HG02759 (cell line): ENCODE measurements around the gene PODXL2.
"Not testable (repeated sequence)": the region's sequence is repeated elsewhere in the genome, so short reads cannot be mapped to it uniquely, and the experiment has no call there.

ENCODE experiments used
- ATAC-seq: cut with Tn5 transposase; IDR thresholded peaks from one replicate; pipeline ENCODE4 v1.9.1; 2021; ENCODE audit warnings: mild to moderate bottlenecking, moderate library complexity; ENCODE audit not compliant: unreplicated experiment

The PODXL2 gene

DNA sequence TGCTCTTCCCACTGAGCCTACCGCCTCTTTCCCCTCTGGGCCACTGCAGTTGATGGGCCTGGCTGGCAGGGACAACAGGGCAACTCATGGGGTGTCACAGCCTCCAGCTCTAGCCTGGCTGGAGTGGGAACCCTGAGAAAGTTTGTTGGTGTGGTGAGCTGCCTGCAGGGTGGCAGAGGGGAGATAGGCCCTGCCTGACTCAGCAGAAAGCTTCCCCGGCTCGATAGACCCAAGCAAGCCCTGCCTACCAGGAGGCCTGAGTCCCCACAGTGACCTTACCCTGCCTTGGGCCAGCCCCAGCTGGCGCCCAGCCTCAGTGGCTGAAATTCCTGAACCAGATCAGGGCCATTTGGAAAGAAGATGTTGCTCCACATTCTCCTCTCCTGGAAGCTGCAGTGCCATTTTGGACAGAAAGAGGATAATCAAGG lies 73.2 kb downstream of the PODXL2 start:
- ATAC-seq: no peak

DNA sequence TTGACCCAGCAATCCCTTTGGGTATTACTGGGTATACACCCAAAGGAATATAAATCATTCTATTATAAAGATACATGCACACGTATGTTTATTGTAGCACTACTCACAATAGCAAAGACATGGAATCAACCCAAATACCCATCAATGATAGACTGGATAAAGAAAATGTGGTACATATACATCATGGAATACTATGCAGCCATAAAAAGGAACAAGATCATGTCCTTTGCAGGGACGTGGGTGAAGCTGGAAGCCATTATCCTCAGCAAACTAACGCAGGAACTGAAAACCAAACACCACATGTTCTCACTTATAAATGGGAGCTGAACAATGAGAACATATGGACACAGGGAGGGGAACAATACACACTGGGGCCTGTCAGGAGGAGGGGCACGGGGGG lies 75.9 kb downstream of the PODXL2 start:
- not testable (repeated sequence) for ATAC-seq

DNA sequence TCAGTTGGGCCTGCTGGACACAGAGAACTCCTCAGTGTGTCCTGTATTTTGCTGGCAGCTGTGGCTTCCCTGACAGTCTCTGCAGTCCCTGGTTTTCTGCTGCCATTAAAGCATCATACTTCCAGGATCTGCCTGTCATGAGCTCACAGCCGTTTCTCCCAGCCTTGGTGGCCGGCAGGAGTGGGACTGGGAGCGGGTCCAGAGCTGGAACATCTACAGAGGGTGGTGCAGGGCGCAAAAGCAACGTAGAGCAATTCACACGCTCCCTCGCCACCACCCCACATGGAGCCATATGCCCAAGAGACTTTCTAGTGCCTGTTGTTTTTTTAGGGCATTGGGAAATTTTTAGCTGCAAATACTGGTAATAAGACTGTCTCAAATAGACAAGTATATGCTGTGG lies 77.3 kb downstream of the PODXL2 start:
- ATAC-seq: no peak

DNA sequence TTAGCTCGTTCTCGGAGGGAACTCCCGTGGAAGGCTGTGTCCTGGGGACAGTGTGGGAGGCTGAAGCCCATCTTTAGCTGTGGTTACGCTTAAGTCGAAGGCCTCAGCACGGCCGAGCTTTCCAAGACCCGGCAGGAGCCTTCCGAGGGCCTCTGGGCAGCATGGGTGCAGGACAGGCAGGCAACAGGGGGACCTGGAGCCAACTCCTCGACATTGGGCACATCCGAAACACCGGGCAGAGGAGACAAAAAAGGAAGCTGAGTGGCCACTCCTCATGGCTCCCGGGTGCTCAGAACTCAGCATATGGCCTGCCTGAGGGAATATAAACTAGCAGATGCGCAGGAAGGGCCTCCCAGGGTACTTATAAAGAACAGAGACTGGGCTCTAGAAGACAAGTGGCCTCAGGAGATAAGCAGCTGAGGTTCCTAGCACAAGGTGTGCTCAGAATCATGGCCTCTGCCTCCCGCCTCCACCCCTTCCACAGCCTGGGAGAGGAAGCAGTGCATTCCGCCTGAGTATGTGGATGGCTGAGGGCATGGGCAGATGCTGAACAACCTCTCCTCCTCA lies 77.9 kb downstream of the PODXL2 start:
- ATAC-seq: no peak

DNA sequence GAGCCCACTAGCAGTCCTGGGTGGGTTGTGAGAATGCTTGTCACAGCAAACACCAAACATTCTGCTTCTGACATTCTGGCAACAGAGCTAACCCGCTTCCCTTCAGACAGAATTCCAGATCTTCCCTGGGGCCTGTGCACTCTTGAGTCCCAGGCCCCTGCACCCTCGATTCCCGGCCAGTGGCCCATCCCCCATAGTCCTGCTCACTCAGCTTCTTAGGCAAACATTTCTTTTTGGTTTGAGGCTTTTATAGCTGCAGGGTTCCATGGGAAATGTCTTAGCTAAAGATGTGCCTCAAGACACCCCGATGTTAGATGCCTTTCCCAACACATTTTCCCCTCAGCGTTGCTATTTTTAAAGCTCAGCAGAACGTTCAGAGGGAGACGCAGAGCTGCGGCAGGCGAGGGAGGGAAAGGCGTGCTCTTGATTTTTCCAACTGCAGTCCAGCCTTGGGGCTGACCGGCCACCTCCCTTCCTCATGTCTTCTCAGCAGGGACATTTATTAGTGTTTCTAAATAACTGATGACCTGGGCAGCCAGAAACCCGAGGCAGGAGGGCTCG lies 78.9 kb downstream of the PODXL2 start:
- no peak for ATAC-seq

DNA sequence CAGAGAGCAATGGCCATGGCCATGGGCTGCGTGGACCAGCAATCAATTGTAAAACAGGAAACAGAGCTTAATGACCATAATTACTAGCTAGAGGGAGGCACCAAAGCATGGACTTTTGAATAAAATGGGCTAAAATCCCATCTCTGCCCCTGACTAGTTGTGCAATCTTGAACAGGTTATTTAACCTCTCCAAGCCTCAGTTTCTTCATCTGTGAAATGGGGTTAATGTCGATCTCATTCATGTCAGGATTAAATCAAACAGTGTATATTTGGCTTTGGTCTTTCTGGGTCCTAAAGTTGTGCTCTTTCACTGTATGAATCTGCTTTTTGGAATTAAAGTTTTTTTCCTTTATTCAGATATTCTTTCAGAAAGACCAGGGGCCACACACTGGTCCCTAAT lies 79.9 kb downstream of the PODXL2 start:
- no peak for ATAC-seq

DNA sequence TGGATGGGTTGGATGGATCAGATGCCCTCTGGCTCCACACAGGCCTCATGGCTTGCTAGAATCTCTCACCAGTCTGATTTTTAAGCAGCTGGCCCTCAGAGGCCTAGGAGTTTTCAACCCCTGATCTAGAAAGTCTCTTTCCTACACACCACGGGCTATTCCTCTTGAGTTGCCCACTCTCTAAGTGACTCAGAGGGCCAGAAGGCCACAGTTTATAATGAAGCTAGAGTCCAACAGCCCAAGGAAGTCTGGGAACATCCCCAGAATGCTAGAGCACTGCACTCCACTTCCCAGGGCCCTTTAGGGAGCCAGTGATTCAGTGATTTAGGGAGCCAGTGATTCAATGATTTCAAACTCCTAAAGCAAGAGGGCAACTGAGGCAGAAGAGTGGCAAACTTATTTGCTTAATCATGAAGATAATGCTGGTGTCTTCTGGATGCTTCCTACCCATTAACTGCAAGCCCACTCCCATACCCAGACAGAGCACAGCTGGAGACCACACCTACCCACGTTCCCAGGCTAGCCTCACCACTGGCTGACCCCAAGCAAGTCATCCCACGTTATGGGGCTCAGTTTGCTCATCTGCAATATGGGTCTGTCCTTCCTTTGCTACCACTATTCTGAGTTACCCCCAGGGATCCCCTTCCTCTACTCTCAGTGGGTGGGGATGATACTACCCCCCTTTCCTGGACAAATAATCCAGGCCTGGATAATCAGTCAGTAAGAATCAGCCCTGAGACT lies 80.5 kb downstream of the PODXL2 start:
- no peak for ATAC-seq

DNA sequence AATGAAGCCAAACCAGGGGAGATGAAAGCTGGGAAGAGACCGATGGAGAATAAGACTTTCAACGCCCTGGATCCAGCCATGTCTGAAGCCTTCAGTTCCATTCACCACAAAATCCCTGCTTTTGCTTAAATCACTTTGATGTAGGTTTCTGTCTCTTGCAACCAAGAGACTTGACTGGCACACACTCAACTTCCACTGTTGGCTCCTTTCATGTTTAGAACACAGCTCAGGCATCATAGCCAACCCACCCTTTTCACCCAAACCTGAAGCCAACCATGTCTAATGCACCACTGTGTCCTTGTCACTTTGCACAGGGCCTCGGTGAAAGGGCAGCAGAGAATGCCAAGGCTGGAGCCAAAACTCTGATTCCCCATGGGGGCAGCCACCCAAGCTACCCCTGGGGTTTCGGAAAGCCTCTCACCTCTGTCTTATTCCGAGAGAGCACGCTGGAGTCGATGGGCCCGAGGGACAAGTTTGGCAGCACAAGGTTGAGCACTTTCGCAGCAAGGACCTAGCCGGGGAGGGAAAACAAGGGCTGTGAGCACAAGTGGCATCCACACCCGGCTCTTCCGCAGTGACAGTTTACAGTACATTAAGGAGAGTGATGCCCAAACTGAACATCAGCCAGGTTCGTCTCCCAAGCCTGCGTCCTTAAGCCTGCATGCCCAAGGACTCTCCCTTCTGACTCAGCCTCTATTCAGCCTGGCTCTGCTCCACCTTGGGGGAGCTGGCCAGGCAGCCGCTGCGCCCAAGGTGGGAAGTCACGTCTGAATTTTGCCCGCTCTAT lies 81.4 kb downstream of the PODXL2 start:
- no peak for ATAC-seq

DNA sequence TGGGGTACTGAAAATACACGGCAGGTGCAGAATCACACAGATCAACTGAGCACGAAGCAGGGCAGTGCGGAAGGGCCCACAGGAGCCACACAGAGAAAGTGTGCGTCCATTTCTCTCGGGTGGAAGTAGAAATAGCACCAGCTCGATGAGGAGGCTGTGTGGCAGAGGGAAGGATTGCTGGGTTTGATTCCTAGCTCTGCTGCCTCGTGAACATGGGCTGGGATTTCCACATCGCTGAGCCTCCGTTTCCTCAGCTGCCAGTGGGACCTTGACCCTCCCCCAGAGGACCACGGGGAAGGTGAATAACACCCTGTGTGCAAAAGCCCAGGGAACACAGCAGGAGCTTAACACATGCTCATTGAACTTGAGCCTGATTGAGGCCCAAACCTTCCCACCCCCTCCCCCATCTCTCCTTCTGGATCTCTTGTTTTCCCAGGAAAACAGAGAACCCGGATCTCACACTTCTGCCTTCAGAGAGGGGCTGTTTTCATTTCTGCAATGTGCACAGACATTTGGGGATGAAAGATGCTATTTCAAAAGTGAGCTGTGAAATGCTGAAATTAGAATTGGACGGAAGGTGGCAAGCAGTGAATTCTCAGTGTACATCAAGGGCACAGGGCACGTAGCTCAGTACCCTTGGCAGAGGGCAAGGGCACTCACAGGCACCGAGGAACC lies 82.2 kb downstream of the PODXL2 start:
- no peak for ATAC-seq

DNA sequence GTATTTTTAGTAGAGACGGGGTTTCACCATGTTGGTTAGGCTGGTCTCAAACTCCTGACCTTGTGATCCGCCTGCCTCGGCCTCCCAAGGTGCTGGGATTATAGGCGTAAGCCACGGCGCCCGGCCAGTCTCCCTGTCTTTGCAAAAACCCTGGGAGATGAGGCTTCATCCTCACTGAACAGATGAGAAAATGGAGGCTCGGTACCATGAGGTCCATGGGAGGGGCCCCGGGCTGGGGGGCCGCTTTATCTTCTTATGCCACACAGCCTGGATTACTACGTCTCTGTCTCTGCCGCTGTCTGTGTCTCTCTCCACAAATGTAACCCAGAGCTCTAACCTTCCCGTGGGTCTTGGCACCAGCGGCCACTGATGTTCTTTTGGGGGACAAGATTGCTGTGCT lies 82.9 kb downstream of the PODXL2 start:
- no peak for ATAC-seq

DNA sequence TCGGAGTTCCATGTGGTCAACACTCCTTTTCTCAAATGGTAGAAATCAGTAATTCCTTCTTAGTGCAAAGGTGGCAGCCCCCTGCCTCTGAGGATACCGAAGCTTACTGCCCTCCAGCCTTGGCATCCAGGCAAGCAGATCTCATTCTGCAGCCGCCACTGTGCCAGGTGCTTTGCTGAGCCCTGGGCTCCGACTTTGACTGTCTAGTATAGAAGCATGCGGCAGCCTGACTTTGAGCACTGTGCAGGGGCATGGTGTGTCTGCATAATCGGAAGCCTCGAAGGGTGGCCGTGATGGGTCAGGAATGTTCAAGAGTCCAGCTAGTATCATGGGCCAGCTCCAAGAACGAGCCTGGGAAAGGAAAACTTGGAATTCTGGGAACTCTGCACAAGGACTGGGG lies 83.5 kb downstream of the PODXL2 start:
- no peak for ATAC-seq

DNA sequence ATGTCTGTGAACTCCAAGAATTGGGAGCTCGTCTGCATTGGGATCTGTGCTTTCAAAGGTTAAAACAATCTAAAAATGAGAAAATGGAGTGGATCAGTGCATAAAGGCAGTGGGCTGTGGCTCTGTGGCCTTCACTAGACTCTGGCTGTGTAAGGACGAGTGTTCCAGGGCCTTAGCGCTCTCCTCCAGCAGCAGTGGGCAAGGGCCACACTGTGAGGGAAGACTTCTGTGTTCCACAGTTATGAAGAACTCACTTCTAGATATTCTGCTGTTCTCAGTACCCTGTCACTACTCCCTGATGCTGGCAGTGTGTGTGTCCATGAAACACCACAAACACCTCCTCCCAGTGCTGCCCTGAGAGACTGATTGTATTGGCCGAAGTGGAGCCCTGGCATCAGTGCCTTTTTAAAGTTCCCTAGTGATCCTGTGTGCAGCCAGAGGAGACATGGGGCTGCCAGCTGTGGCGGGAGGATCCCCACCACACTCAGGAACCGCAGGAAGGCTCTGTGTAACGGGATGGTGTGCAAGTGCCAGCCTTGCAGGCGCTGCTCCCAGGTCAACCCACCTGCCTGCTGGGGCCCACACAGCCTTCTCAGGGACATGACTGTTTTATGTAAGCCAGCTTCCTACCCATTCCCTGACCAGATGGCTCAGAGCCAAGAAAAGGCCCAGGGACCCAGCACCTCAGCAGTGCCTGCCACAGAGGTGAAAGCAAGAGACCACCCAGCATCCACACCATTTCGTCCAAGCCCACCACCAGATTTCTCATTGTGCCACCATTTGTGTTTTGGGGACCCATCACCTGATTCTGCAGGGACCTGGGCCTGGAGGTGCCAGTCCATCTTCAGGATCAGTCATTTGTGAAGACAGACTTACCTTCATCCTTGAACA lies 84.1 kb downstream of the PODXL2 start:
- no peak for ATAC-seq

DNA sequence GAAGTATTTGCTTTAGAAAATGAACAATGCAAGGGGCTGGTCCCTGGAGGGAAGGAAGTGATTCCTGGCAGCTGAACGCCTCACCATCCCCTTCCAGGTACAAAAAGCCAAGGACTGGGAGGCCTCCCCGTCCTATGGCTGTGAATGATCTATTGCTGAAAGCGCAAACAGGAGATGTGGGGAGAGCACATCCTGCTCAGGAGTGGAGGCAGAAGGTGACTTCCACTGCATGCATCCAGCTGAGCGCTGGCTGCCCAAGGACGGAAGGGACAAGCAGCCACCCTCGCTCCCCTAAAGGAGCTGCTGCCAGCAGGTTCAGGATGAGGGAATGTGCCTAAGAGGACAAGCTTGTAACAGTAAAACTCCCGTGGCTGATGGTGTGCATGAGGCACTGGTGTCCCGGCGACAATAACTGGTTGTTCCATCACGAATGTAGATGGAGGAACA lies 85.2 kb downstream of the PODXL2 start:
- ATAC-seq: no peak

DNA sequence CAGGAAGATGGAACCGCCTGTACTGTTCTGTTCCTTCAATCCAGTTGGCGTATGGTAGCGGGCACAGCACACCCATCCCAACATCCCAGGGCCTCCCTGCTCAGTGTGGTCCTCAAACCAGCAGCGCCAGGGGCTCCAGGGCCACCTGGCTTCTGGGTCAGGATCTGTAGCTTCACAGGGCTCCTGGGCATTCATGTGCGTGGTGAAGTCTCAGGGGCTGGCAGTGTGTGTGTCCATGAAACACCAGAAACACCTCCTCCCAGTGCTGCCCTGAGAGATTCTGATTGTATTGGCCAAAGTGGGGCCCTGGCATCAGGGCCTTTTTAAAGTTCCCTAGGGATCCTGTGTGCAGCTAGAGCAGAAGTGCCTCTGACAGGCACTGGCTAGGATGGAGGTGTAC lies 85.9 kb downstream of the PODXL2 start:
- ATAC-seq: no peak

DNA sequence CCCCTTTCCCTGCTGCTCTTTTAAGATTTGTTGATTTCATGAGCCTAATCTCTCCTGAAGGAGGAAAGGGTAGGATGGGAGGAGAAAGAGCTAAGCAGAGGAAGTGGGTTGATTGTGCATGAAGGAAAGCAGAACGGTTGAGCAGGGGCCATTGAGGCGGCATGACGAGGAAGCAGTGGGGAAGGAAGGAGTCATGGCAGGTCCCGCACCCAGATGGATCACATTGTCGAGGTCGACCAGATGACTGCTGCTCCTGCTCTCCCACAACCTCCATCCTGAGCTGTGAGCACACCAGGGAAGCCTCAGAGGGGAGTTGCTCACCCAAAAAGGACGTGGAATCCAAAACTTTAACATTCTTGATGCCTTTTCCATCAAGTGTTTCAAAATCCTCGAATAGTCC lies 86.5 kb downstream of the PODXL2 start:
- no peak for ATAC-seq

DNA sequence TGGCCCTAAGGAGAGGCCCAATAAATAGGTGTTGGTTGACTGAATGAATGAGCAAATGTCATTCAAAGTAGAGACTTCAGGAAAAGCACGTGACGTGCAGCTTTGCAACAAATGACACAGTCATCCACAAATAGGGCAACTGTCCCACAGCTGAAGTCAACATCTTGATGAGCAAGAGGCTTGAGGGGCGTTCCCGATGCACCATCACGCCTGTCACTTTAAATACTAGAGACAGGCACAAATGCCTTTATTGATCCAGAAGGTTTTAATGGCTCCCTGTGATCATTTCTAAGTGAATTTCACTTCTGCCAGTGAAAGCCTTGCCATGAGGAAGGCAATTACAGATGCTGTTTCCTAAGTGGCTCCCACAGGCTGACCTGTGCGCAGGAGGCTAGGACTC lies 87.4 kb downstream of the PODXL2 start:
- no peak for ATAC-seq

DNA sequence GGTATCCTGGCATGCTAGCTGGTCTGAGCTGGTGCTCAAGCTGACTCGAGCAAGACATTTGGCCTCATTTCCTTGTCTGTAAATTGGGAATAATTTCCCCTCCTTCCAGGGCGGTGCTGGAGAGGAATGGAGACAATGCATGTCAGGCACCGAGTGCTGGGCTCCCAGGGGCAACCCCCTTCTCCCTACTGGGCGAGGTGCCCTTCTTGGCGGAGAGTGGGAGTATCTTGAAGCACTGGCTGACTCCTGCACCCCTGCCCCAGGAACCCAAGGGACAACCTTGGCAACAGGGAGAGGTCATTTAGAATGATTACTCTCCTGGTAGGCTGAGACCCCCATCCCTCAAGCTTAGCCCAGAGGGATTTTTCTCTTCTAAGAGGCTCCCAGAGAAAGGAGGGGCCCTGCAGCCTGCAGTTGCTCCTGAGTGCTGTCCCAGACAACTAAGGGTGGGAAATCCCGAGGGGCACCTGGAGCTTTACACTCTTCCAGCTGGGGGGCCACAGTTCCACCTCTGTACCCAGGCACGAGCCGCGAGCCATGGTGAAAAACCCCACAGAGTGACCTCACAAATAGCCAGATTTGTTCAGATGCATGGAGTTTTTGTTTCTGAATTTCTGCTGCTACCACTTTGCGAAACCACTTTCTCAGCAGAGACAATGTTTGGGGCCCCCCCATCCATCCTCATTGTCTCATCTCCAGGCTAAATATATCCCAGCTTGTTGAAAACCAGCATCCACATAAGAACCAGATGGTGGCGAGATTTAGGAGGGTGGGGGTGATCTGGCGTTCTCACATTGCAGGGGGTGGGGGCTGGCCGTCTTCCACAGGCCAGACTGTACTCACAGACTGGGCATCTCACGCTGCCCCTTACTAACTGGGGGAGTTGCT lies 88.6 kb downstream of the PODXL2 start:
- no peak for ATAC-seq

DNA sequence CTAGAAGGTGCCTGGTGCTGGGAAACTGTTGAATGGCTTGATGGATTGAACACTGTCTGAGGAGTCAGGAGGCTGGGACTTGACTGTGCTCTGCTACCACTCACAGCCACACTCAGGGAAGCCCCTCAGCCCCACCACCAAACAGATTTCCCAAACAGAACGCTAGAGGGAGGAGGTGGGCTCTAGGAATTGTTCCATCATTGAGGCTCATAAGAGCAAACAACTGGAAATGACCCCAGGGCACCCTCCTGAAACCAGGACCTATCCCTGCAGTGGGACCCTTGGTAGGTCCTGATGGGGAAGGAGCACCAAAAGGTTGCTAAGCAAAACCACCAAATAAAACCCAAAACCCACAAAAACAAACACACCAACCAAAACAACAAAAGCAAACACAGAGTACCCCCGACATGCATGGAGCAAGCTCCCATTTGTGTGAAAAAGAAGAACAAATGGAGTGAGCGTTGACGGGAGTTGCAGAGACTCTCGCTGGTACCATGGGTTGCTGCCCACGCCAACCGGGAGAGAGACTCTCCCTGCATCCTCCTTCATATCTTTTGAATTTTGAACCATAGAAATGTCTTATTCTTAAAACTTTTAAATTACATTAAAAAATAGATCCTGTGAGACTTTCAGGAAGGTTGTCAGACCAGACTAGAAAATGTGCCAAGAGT lies 89.4 kb downstream of the PODXL2 start:
- no peak for ATAC-seq

DNA sequence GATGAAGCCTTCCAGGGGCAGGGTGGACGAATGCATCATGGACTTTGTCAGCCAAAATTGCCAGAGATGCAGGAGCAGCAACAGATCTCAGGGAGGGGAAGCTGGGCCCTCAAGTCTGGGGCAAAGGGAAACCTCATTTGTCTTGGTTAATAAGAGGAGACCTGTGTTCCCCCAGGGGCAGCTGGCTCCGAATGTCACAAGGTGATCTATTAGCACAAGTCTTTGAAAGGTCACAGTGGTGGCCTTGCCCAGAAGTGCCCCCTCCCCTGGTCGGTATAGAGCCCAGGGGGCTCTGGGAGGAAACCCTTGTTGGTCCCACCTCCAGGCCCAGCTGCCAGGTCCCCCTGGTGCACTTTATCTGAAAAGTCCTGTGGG lies 89.9 kb downstream of the PODXL2 start:
- ATAC-seq: no peak
